Measurements from ENCODE around the gene AP3B1. TPM values are rescaled to one million over a fixed set of nuclear protein-coding genes. Genes with fewer than 3 reads are reported as not detected.

AP3B1 gene
- total and polyA plus RNA-seq, 2 donors (not counting 3 experiments of a cell fraction or from before 2014, with no cell fraction given) = 31.6 to 46.7 TPM

DNA sequence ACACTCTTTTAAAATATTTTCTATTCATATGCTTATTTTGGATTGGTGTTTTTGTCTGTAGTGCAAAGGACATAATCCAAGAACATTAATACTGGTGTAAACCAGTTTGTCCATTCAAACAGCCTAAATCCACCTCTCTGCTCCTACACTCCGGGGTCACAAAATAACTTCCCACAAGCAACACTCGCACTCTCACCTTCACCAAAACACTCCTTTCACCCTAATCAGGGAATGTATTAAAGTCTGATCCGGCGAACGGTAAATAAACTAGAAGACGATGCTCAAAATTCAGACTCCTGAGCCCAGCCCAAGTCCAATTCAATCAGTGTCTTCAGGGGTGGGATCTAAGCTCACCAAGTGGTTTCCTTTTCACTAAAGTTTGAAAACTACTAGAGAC is 649 bp downstream of the AP3B1 start:
- FAIRE-seq (no peak), DNase-seq (ENCODE audit: low read depth, low spot score) (peak; percentile 31)
- TSS peak; percentile 39 for BruUV-seq (replicated peaks)
- H3K36me3 ChIP-seq (ENCODE audit: control insufficient read depth in 2 of 2, extremely low read depth in 1 of 2, insufficient read depth in 2 of 2, low read length in 2 of 2) = no peaks in the 10 kb centered on the region
- H3K4me2 ChIP-seq (ENCODE audit: insufficient read depth, low read length) = peak overlapping the region; percentile 95
- ChIA-PET POLR2A (no interaction called here), CTCF (interaction anchor here (1.0 to 2.2 kb wide), 4 partner anchors 25 to 733 kb away, joined by 3 to 7 read pairs (median 4); partner anchors contain the start of gene SCAMP1)
- dilution Hi-C loops (cut with MboI; ENCODE audit: extremely low pct_ligation_motif_present, low sequenced_read_pairs) (no loop called here), intact Hi-C loops (cut with micrococcal nuclease) (loop anchor here (1.0 to 10.0 kb wide), 3 partner anchors 66 to 649 kb away; partner anchors contain the start of gene SCAMP1)
- H3K4me1 ChIP-seq (ENCODE audit: control insufficient read depth, extremely low read depth, insufficient read depth, low read length) = peaks cover 14% of the 10 kb centered on the region
- H2AFZ ChIP-seq (ENCODE audit: low read depth, low read length) = peak overlapping the region; percentile 90
- H3K9me1 ChIP-seq (replicated peaks; ENCODE audit: control insufficient read depth, extremely low read depth, insufficient read depth, low read length) = no peaks in the 10 kb centered on the region
- peak overlapping the region; percentile 88 for H3K27ac ChIP-seq (ENCODE audit: insufficient read depth, low read depth, low read length)
- no peaks in the 10 kb centered on the region for H3K9me3 ChIP-seq (replicated peaks; ENCODE audit: control insufficient read depth, insufficient read depth, low read length)
- no peaks in the 10 kb centered on the region for H3K27me3 ChIP-seq (ENCODE audit: control insufficient read depth in 2 of 2, insufficient read depth in 2 of 2, low read length in 2 of 2)
- peak overlapping the region; percentile 97 for H3K9ac ChIP-seq (replicated peaks; ENCODE audit: extremely low read depth, insufficient read depth, low read length)
- TF ChIP-seq FOS (IDR thresholded peaks at IDR 0.05; ENCODE audit: borderline replicate concordance, insufficient read depth, low read length) (no peak), MAX (IDR thresholded peaks at IDR 0.05; ENCODE audit: insufficient read depth, insufficient read length) (no peak), GATA2 (IDR thresholded peaks at IDR 0.05; ENCODE audit: insufficient read depth, insufficient read length, low read depth, low read length) (no peak), MYC (IDR thresholded peaks at IDR 0.05; ENCODE audit: low read depth, low read length) (no peak), JUN (IDR thresholded peaks at IDR 0.05; ENCODE audit: borderline replicate concordance, insufficient read depth, insufficient read length, low read depth) (no peak), POLR2A (IDR thresholded peaks at IDR 0.05; ENCODE audit: low read depth, low read length) (no peak), POLR2AphosphoS5 (IDR thresholded peaks at IDR 0.05; ENCODE audit: insufficient read depth, low read depth, low read length) (no peak), EZH2 (IDR thresholded peaks at IDR 0.05; ENCODE audit: borderline replicate concordance, low read depth, low read length, severe bottlenecking) (no peak)
- TF ChIP-seq, protein P1, sequence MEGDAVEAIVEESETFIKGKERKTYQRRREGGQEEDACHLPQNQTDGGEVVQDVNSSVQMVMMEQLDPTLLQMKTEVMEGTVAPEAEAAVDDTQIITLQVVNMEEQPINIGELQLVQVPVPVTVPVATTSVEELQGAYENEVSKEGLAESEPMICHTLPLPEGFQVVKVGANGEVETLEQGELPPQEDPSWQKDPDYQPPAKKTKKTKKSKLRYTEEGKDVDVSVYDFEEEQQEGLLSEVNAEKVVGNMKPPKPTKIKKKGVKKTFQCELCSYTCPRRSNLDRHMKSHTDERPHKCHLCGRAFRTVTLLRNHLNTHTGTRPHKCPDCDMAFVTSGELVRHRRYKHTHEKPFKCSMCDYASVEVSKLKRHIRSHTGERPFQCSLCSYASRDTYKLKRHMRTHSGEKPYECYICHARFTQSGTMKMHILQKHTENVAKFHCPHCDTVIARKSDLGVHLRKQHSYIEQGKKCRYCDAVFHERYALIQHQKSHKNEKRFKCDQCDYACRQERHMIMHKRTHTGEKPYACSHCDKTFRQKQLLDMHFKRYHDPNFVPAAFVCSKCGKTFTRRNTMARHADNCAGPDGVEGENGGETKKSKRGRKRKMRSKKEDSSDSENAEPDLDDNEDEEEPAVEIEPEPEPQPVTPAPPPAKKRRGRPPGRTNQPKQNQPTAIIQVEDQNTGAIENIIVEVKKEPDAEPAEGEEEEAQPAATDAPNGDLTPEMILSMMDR (IDR thresholded peaks at IDR 0.05; ENCODE audit: extremely low read depth in 1 of 2, insufficient read depth in 1 of 2, low read depth in 1 of 2, low read length in 2 of 2) = no peak
- H3K4me3 ChIP-seq (replicated peaks in 1 of 3; ENCODE audit: insufficient read depth in 1 of 3, low read depth in 1 of 3, low read length in 3 of 3) = peak overlapping the region; percentile 61 to 99 (median 97)
- H4K20me1 ChIP-seq (replicated peaks; ENCODE audit: control insufficient read depth, extremely low read depth, insufficient read depth, low read length) = no peaks in the 10 kb centered on the region
- peaks cover 51% of the 10 kb centered on the region for H3K79me2 ChIP-seq (ENCODE audit: control insufficient read depth, insufficient read depth, low read length)

Measured in endothelial cell of umbilical vein (primary cell).